Activated naive CD4-positive, alpha-beta T cell treated with anti-CD3 and anti-CD28 coated beads, Interleukin-2, amount 10 ng/mL, durations not matched to agents 7 days and 5 days (primary cell): ENCODE measurements around the gene CA5A.

Experiments
- CTCF ChIA-PET: fragments of 350-600 bp; sonication (Branson Sonifier 250); formaldehyde crosslinking; loops from one replicate; lab custom pipeline; 2021; ENCODE audit warnings: antibody characterized with exemption; lab: Charles Lee
- DNase-seq: peaks from one replicate; pipeline ENCODE4 v3.0.0-alpha.2; 2020
- H3K27ac Mint-ChIP-seq: one replicate; pipeline ENCODE4 v1.8.0; 2021; ENCODE audit warnings: mild to moderate bottlenecking, moderate library complexity, mixed read lengths
- H3K27me3 Mint-ChIP-seq: one replicate; pipeline ENCODE4 v1.8.0; 2021; ENCODE audit warnings: mild to moderate bottlenecking, mixed read lengths
- H3K36me3 Mint-ChIP-seq: one replicate; pipeline ENCODE4 v1.8.0; 2021; ENCODE audit warnings: mixed read lengths
- H3K4me1 Mint-ChIP-seq: one replicate; pipeline ENCODE4 v1.8.0; 2021; ENCODE audit warnings: mixed read lengths
- H3K4me3 Mint-ChIP-seq: one replicate; pipeline ENCODE4 v1.8.0; 2021; ENCODE audit warnings: mild to moderate bottlenecking, moderate library complexity, mixed read lengths
- H3K9me3 Mint-ChIP-seq: one replicate; pipeline ENCODE4 v1.8.0; 2021; ENCODE audit warnings: mixed read lengths

CA5A gene

GRCh38 chr16:87843678-87844105 is 92.6 kb downstream of the CA5A start:
- CTCF ChIA-PET: interaction anchor here (1.6 kb wide), 1 partner anchor 9 kb away, joined by 4 read pairs; no protein-coding TSS in a partner anchor
- no peak for DNase-seq
- Mint-ChIP-seq H3K4me1 (peaks cover 21% of the 10 kb centered on the region), H3K9me3 (no peaks in the 10 kb centered on the region), H3K4me3 (no peak overlapping the region), H3K36me3 (peaks cover 24% of the 10 kb centered on the region), H3K27ac (no peak overlapping the region), H3K27me3 (no peaks in the 10 kb centered on the region)

DNA sequence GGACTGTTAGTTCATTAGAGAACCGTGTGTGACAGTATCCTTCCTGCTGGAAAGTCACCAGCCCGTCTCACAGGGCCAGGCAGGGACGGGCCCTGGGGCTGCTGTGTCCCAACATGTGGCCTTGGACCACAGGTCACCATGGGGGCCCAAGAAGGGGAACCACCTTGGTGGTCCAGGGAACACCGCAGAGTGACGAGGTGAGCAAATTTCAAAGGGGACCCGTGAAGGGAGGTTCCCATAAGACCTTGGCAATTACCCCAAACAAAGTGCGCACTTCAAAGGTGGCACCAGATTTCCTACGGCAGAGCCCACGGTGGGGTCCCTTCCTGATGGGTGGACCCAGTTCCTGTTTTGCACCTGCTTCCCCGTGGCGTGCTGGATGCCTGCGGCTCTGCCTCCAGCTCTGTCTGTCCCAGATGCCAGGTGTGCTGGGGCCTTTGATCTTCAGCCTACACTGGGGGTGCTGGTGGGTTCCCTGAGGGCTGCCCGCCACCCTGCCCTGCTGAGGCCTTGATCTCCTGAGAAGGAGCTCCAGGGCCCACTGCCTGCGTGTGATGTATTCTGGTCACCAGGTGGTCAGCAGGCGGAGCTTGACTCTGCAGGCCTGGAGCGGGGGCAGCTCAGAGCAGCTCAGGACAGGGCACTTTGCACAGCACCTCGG is 94.0 kb downstream of the CA5A start:
- Mint-ChIP-seq H3K36me3 (peaks cover 22% of the 10 kb centered on the region), H3K4me1 (peaks cover 21% of the 10 kb centered on the region), H3K9me3 (no peaks in the 10 kb centered on the region), H3K27ac (peak overlapping the region; percentile 35), H3K4me3 (no peak overlapping the region), H3K27me3 (no peaks in the 10 kb centered on the region)
- CTCF ChIA-PET: interaction anchor here (1.0 kb wide), 1 partner anchor 64 kb away, joined by 4 read pairs; no protein-coding TSS in a partner anchor
- DNase-seq: peak; percentile 34

DNA sequence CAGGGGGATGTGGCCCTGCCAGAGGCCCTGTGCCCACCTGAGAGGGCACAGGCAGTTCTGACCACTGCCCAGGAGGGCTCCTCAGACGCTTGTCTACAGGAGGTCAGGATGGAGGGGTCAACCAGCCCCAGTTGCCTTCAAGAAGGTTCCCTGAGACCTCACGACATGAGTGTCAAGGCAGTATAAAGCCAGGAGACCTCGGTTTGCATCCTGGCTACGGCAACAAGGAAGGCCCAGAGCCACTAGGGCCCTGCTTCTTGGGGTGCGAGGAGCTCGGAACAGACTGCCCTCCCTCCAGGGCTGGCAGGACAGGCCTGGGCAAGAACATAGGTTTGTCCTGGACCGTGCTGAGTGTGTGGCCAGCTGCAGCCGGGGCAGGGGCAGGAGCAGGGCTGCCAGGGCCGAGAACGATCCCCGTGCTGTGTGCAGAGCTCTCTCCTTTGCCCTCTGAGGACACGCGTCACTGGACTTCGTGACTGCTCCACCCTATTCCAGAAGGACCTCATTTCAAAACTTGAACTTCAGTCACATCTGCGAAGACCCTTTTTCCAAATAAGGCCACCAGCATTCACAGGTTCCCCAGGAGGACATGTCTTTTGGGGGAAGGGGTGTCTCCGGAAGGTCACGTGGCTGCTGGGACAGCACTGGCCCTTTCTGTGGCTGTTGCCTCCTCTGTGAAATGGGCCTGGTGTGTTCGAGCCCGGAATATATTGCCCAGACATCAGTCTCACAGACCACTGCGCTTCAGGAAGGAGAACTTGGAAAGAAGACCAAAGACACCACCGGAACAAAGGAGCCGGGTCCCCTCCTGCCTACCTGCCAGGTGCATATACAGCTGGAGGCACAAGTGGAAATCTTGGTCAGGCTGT is 94.8 kb downstream of the CA5A start:
- peaks cover 24% of the 10 kb centered on the region for H3K4me1 Mint-ChIP-seq
- no peak overlapping the region for H3K4me3 Mint-ChIP-seq
- peaks cover 26% of the 10 kb centered on the region for H3K36me3 Mint-ChIP-seq
- H3K27me3 Mint-ChIP-seq: no peaks in the 10 kb centered on the region
- H3K27ac Mint-ChIP-seq: peak overlapping the region; percentile 45
- H3K9me3 Mint-ChIP-seq: no peaks in the 10 kb centered on the region
- no peak for DNase-seq
- CTCF ChIA-PET: interaction anchor here (1.0 kb wide), 1 partner anchor 63 kb away, joined by 4 read pairs; no protein-coding TSS in a partner anchor

- Mint-ChIP-seq H3K4me3 (no peak overlapping the region), H3K27me3 (no peaks in the 10 kb centered on the region), H3K36me3 (peaks cover 30% of the 10 kb centered on the region), H3K4me1 (peaks cover 26% of the 10 kb centered on the region), H3K9me3 (no peaks in the 10 kb centered on the region), H3K27ac (no peak overlapping the region)
- DNase-seq: no peak
- CTCF ChIA-PET: interaction anchor here (1.2 to 2.3 kb wide), 3 partner anchors 9 to 61 kb away, joined by 4 to 9 read pairs (median 5); no protein-coding TSS in a partner anchor
Measured at GRCh38 chr16:87840271-87840978, 95.9 kb downstream of the CA5A start.

DNA sequence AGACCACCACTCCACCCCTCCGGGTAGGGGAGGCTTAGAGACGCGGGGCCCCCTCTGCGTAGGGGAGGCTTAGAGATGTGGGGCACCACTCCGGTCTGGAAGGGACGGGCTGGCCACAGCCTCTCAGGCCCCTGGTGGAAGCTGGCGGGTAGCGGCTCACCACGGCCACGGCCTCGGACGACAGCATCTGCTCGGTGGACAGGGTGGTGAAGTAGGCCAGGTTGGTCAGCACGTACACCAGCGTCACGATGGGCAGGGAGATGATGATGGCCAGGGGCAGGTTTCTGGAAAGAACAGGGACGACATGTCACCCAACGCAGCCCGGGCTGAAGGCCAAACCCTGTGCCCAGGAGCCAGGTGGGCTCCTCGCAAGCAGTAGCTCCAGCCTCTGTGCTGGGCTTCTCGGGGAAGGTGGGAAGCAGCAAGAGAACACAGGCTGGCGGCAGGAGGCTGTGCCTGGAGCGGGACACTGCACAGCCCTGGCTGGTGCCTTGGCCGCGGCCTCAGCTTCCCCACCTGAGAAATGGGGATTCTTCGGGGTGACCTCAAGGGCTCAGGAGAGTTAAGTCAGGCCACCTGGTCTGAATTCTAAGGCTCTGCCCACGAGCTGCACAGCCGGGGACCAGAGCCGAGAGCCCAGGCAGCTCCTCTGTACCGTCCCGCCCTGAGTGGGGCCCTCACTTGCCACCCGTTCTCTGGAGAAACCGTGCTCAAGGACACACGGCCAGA is 96.6 kb downstream of the CA5A start:
- CTCF ChIA-PET: interaction anchor here (1.2 to 2.3 kb wide), 3 partner anchors 10 to 61 kb away, joined by 4 to 9 read pairs (median 5); no protein-coding TSS in a partner anchor
- Mint-ChIP-seq H3K36me3 (peaks cover 29% of the 10 kb centered on the region), H3K27me3 (no peaks in the 10 kb centered on the region), H3K4me3 (no peak overlapping the region), H3K4me1 (peaks cover 24% of the 10 kb centered on the region), H3K9me3 (no peaks in the 10 kb centered on the region), H3K27ac (no peak overlapping the region)
- DNase-seq: no peak

DNA sequence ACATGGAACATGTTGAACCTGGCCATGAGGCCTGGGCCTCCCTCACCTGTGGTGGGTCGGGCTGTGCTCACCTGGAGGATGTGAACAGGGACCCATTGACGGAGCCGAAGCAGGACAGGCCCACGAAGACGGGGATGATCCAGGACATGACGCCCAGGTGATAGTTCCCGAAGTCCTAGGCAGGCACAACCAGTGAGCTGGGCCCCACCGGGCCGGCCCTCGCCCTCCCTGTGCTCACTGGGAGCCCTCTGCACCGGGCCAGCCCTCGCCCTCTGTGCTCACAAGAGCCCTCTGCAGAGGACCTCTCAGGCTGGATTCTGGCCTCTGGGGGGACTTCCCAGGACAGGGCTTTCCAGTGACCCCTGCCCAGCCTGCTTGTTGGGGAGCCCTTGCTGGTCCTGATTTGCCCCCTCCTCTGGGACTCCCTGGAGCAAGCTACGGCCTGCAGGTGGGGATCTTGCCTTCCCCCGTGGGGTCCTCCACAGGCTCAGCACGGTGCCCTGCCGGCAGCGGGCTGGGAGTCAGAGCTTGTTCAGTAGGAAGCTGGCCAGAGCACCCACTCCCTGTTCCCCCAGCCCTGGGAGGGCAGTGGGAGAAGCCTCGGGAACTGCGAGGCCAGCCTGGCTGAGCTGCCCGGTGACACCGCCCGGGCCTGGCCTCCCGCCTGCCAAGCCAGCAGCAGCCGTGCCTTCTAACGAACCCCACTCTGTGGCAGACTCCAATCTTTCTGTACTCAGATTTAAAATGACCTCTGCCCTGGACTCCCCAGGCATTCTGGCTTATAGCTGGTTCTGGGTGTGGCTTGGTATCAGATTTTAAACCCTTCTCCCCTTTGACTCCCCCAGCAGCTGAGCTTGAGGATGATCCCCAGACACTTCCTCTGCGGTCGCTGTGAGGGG is 97.4 kb downstream of the CA5A start:
- Mint-ChIP-seq H3K4me3 (no peak overlapping the region), H3K27ac (no peak overlapping the region), H3K27me3 (no peaks in the 10 kb centered on the region), H3K36me3 (peaks cover 29% of the 10 kb centered on the region), H3K9me3 (no peaks in the 10 kb centered on the region), H3K4me1 (peaks cover 23% of the 10 kb centered on the region)
- CTCF ChIA-PET: interaction anchor here (1.2 to 2.3 kb wide), 3 partner anchors 11 to 60 kb away, joined by 4 to 9 read pairs (median 5); no protein-coding TSS in a partner anchor
- no peak for DNase-seq
